H9 (cell line): ENCODE measurements around the gene GALNT10. TPM values are rescaled to one million over a fixed set of nuclear protein-coding genes. Genes with fewer than 3 reads are reported as not detected.

ENCODE experiments used
- DNase-seq: peaks from one replicate; pipeline ENCODE4 v3.0.0-alpha.2; 2017
- H2AFZ ChIP-seq: one replicate; pipeline ENCODE4 v1.6.1; 2013; ENCODE audit warnings: mild to moderate bottlenecking, low read length, control low read depth, moderate library complexity
- H2AK5ac ChIP-seq: 2 replicates; pipeline ENCODE4 v1.6.1; 2013; ENCODE audit warnings: low read length, control low read depth, mixed read lengths; ENCODE audit not compliant: insufficient read length
- H2BK120ac ChIP-seq: one replicate; pipeline ENCODE4 v1.6.1; 2013; ENCODE audit warnings: low read depth, mild to moderate bottlenecking, low read length, control low read depth, inconsistent platforms; ENCODE audit not compliant: poor library complexity, severe bottlenecking
- H2BK12ac ChIP-seq: 2 replicates; pipeline ENCODE4 v1.6.1; 2013; ENCODE audit warnings: low read length, control low read depth, mixed read lengths, low read depth; ENCODE audit not compliant: insufficient read length
- H2BK15ac ChIP-seq: 2 replicates; pipeline ENCODE4 v1.6.1; 2013; ENCODE audit warnings: low read depth, low read length, control low read depth
- H2BK20ac ChIP-seq: one replicate; pipeline ENCODE4 v1.6.1; 2013; ENCODE audit warnings: low read depth, mild to moderate bottlenecking, low read length, control low read depth, inconsistent platforms; ENCODE audit not compliant: poor library complexity, severe bottlenecking
- H2BK5ac ChIP-seq: 2 replicates; pipeline ENCODE4 v1.6.1; 2013; ENCODE audit warnings: low read length, control low read depth, mixed read lengths; ENCODE audit not compliant: insufficient read length
- H3K14ac ChIP-seq: 2 replicates; pipeline ENCODE4 v1.6.1; 2013; ENCODE audit warnings: low read length, control low read depth; ENCODE audit not compliant: insufficient read depth
- H3K18ac ChIP-seq: 2 replicates; pipeline ENCODE4 v1.6.1; 2013; ENCODE audit warnings: low read depth, mild to moderate bottlenecking, mixed read lengths, low read length, control low read depth; ENCODE audit not compliant: insufficient read length
- H3K23ac ChIP-seq: 2 replicates; pipeline ENCODE4 v1.6.1; 2013; ENCODE audit warnings: low read length, control low read depth, mixed read lengths, low read depth; ENCODE audit not compliant: insufficient read length
- H3K23me2 ChIP-seq: 2 replicates; pipeline ENCODE4 v1.6.1; 2013; ENCODE audit warnings: low read depth, mild to moderate bottlenecking, mixed read lengths, low read length, control low read depth; ENCODE audit not compliant: insufficient read length, poor library complexity, severe bottlenecking
- H3K27ac ChIP-seq: 2 replicates; pipeline ENCODE4 v1.5.1; 2013; ENCODE audit warnings: low read length, control low read depth, mixed read lengths, low read depth; ENCODE audit not compliant: insufficient read length
- H3K27me3 ChIP-seq: 2 replicates; pipeline ENCODE4 v1.6.1; 2013; ENCODE audit warnings: low read length, control low read depth, inconsistent platforms; ENCODE audit not compliant: insufficient read depth
- H3K4ac ChIP-seq: 2 replicates; pipeline ENCODE4 v1.6.1; 2013; ENCODE audit warnings: low read depth, mild to moderate bottlenecking, control low read depth, inconsistent platforms, low read length, moderate library complexity
- H3K4me1 ChIP-seq: 2 replicates; pipeline ENCODE4 v1.6.1; 2013; ENCODE audit warnings: low read length, control low read depth, inconsistent platforms; ENCODE audit not compliant: insufficient read depth
- H3K4me2 ChIP-seq: 2 replicates; pipeline ENCODE4 v1.6.1; 2013; ENCODE audit warnings: low read length, control low read depth, mixed read lengths; ENCODE audit not compliant: insufficient read length, insufficient read depth
- H3K56ac ChIP-seq: 2 replicates; pipeline ENCODE4 v1.6.1; 2013; ENCODE audit warnings: low read depth, mild to moderate bottlenecking, mixed read lengths, low read length, control low read depth; ENCODE audit not compliant: insufficient read length
- H3K79me1 ChIP-seq: 2 replicates; pipeline ENCODE4 v1.6.1; 2013; ENCODE audit warnings: low read depth, mild to moderate bottlenecking, moderate library complexity, low read length, control low read depth, inconsistent platforms; ENCODE audit not compliant: insufficient read depth, poor library complexity, severe bottlenecking
- H3K79me2 ChIP-seq: 2 replicates; pipeline ENCODE4 v1.6.1; 2013; ENCODE audit warnings: low read length, control low read depth, inconsistent platforms; ENCODE audit not compliant: insufficient read depth
- H3K9ac ChIP-seq: 2 replicates; pipeline ENCODE4 v1.6.1; 2013; ENCODE audit warnings: low read length, control low read depth, mixed read lengths; ENCODE audit not compliant: insufficient read length; ENCODE audit errors: extremely low read depth
- H3K9me3 ChIP-seq: one replicate; pipeline ENCODE4 v1.6.1; 2013; ENCODE audit warnings: low read depth, low read length, inconsistent platforms; ENCODE audit not compliant: control insufficient read depth
- H3T11ph ChIP-seq: one replicate; pipeline ENCODE4 v1.6.1; 2013; ENCODE audit warnings: mild to moderate bottlenecking, low read length, control low read depth, inconsistent platforms
- H4K20me1 ChIP-seq: one replicate; pipeline ENCODE4 v1.6.1; 2013; ENCODE audit not compliant: control insufficient read depth, insufficient read length, insufficient read depth
- H4K5ac ChIP-seq: 2 replicates; pipeline ENCODE4 v1.6.1; 2013; ENCODE audit warnings: low read depth, mild to moderate bottlenecking, mixed read lengths, low read length, control low read depth; ENCODE audit not compliant: insufficient read length
- H4K8ac ChIP-seq: replicated peaks from 2 replicates; pipeline ENCODE4 v1.6.1; 2013; ENCODE audit warnings: low read length, control low read depth, mixed read lengths, low read depth; ENCODE audit not compliant: insufficient read length
- H4K91ac ChIP-seq: 2 replicates; pipeline ENCODE4 v1.6.1; 2013; ENCODE audit warnings: low read depth, mild to moderate bottlenecking, moderate library complexity, mixed read lengths, low read length, control low read depth; ENCODE audit not compliant: insufficient read length
- H3K27ac Mint-ChIP-seq, 3 experiments: 2 replicates in 2 of 3; 3 replicates in 1 of 3; pipeline ENCODE4 v1.8.0; 2020 to 2021; ENCODE audit warnings: mixed read lengths in 3 of 3, mild to moderate bottlenecking in 1 of 3, moderate library complexity in 1 of 3
- H3K27me3 Mint-ChIP-seq: 2 replicates; pipeline ENCODE4 v1.8.0; 2021; ENCODE audit warnings: low read depth, mild to moderate bottlenecking, moderate library complexity, mixed read lengths
- H3K36me3 Mint-ChIP-seq, 3 experiments: 2 replicates in 2 of 3; 3 replicates in 1 of 3; pipeline ENCODE4 v1.8.0; 2020 to 2021; ENCODE audit warnings: low read depth in 3 of 3, mixed read lengths in 3 of 3; ENCODE audit not compliant: insufficient read depth in 1 of 3
- H3K4me1 Mint-ChIP-seq, 2 experiments: 2 replicates each; pipeline ENCODE4 v1.8.0; 2020; ENCODE audit warnings: mixed read lengths in 2 of 2
- H3K4me3 Mint-ChIP-seq, 2 experiments: 2 replicates in 1 of 2; 3 replicates in 1 of 2; pipeline ENCODE4 v1.8.0; 2020 to 2021; ENCODE audit warnings: mild to moderate bottlenecking in 2 of 2, mixed read lengths in 2 of 2, moderate library complexity in 1 of 2
- H3K9me3 Mint-ChIP-seq, 2 experiments: 2 replicates in 1 of 2; 3 replicates in 1 of 2; pipeline ENCODE4 v1.8.0; 2020; ENCODE audit warnings: mild to moderate bottlenecking in 2 of 2, mixed read lengths in 2 of 2, moderate library complexity in 1 of 2
- WGBS: extraction: QIAGEN DNeasy Blood & Tissue Kit; methylation state at CpG from one replicate; pipeline ENCODE4 v1.1.7; 2013; ENCODE audit warnings: missing lambda C conversion rate, low lambda C conversion rate, mixed read lengths; ENCODE audit not compliant: insufficient read length; ENCODE audit errors: extremely low coverage; 5-methylcytosine and 5-hydroxymethylcytosine counted together
- total RNA-seq: library from RNA; stranded (reverse); gene quantifications from 2 replicates; pipeline ENCODE4 v1.2.1, GENCODE V29; 2021
- TF ChIP-seq, protein P1 (sequence below): fragments of 200-600 bp; sonication (generic); conservative IDR thresholded peaks from 3 replicates; pipeline ENCODE4 v1.8.0; 2021; ENCODE audit warnings: antibody characterized with exemption, mild to moderate bottlenecking

GALNT10 gene
- total RNA-seq, 1 experiment from 2014 or later: 15.4 TPM

DNA sequence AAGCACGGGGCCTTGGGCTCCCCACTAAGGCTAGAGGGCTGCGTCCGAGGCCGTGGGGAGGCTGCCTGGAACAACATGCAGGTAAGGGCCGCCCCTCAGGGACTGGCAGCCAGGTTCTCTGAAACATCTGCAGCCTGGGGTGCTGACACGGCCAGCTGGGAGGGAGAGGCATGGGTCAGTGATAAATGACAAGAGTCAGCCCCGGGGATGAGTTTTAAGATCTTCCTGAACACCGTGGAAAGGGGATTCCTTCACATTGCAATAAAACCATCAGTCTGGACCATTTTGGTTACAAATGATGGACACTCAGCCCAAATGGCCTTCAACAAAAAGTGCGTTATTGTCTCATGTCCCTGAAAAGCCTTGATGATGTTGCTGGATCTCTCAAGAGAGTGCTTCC lies 222.4 kb downstream of the GALNT10 start:
- WGBS: no CpG with 5 or more reads among the region's 9 CpGs
- Histone ChIP-seq H3K4me2 (no peak overlapping the region), H3K23ac (no peak overlapping the region), H3K79me2 (no peaks in the 10 kb centered on the region), H2BK120ac (no peak overlapping the region), H3K4ac (no peak overlapping the region), H3K23me2 (no peaks in the 10 kb centered on the region), H3K56ac (no peak overlapping the region), H3K9me3 (no peaks in the 10 kb centered on the region), H2BK12ac (no peak overlapping the region), H4K5ac (no peak overlapping the region), H3K4me1 (no peaks in the 10 kb centered on the region), H3K9ac (no peak overlapping the region), H3T11ph (no peak overlapping the region), H3K27ac (no peak overlapping the region), H2BK20ac (no peak overlapping the region), H3K14ac (no peak overlapping the region), H3K79me1 (no peaks in the 10 kb centered on the region), H2BK5ac (no peak overlapping the region), H3K27me3 (no peaks in the 10 kb centered on the region), H2AK5ac (no peak overlapping the region), H4K8ac (no peak overlapping the region), H2AFZ (no peak overlapping the region), H4K91ac (no peak overlapping the region), H2BK15ac (no peak overlapping the region), H3K18ac (no peak overlapping the region), H4K20me1 (no peaks in the 10 kb centered on the region)
- TF ChIP-seq, protein P1, sequence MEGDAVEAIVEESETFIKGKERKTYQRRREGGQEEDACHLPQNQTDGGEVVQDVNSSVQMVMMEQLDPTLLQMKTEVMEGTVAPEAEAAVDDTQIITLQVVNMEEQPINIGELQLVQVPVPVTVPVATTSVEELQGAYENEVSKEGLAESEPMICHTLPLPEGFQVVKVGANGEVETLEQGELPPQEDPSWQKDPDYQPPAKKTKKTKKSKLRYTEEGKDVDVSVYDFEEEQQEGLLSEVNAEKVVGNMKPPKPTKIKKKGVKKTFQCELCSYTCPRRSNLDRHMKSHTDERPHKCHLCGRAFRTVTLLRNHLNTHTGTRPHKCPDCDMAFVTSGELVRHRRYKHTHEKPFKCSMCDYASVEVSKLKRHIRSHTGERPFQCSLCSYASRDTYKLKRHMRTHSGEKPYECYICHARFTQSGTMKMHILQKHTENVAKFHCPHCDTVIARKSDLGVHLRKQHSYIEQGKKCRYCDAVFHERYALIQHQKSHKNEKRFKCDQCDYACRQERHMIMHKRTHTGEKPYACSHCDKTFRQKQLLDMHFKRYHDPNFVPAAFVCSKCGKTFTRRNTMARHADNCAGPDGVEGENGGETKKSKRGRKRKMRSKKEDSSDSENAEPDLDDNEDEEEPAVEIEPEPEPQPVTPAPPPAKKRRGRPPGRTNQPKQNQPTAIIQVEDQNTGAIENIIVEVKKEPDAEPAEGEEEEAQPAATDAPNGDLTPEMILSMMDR: no peak
- Mint-ChIP-seq H3K27ac (no peak overlapping the region), H3K4me3 (no peak overlapping the region), H3K9me3 (no peaks in the 10 kb centered on the region), H3K4me1 (no peaks in the 10 kb centered on the region; a peak in 1 of 4 replicates), H3K27me3 (no peaks in the 10 kb centered on the region), H3K36me3 (peaks cover 0 to 3% (median 0%) of the 10 kb centered on the region in 3 experiments; a peak in 2 of 7 replicates)
- no peak for DNase-seq
